Fibroblast of skin of abdomen (primary cell): Measurements from ENCODE around the gene ADGRB3.
"Not testable (repeated sequence)": the region's sequence is repeated elsewhere in the genome, so short reads cannot be mapped to it uniquely, and the experiment has no call there.

Source experiments
- DNase-seq: peaks from one replicate; pipeline ENCODE4 v3.0.0-alpha.2; 2013

Gene ADGRB3

DNA sequence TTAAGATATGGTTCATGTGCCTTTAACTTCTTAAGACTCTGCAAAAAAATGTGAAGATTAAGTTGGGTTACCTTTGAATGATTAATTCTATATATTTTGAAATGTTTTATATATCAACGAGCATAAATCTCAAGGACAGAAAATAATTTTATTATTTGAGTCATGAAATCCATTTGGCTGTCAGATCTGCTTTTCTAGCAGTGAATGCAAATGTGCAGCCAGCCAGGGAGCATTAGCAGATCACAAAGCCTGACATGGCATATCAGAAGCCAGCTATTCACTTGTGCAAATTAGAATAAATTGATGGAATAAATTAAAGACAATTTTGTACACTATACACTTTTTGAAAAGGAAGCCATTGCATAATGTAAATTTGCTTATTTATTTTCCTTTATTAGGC is 424.3 kb downstream of the ADGRB3 start:
- DNase-seq = no peak

DNA sequence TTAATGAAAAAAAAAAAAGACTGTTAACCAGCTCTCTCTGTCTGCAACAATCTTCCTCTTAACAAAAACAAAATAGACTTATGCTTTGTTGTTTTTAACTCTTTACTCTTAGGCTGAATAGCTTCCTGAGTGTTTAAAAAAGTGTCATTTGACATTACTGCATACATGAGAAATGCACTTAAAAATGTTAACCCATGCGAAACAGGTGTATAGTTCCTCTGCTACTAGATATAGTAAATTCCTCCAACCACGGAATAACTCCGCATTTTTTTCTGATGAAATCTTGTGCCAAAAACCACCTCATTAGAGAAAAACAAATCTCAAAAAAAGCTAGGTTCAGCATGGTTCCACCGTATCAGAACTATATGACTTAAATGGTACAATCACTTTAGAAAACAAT is 426.0 kb downstream of the ADGRB3 start:
- no peak for DNase-seq

DNA sequence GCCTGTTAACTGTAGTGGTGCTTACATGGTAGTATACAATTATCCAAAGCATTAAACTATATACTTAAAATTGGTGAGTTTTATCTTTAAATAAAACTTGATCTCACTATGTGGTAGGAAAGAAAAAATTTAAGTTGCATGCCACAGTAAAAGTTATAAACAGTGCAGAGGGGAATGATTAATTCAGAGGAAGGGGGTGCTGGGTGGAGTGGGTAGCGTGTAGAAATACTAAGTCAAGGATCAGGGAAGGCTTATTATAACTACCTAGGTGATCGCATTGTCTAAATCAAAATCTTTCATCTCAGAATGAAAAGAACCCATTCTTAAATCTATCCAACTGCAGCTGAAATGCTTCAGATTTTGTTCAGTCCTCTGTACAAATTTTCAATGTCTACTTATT is 428.3 kb downstream of the ADGRB3 start:
- no peak for DNase-seq

DNA sequence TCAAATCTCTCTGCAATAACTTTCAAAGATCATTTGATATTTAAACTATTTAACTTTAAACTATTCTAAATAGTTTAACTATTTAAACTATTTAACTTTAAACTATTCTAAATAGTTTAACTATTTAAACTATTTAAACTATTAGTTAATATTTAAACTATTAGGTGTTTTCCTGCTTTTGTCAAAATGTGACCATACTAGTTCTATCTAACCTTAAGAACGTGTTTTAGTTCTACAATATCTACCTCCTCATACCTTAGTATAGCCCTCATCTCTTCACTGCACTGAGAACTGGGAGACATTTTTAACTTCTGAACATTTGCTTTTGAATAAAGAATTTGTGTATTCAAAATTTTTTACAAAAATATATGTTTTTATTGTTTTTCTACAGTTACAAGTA is 429.1 kb downstream of the ADGRB3 start:
- no peak for DNase-seq

DNA sequence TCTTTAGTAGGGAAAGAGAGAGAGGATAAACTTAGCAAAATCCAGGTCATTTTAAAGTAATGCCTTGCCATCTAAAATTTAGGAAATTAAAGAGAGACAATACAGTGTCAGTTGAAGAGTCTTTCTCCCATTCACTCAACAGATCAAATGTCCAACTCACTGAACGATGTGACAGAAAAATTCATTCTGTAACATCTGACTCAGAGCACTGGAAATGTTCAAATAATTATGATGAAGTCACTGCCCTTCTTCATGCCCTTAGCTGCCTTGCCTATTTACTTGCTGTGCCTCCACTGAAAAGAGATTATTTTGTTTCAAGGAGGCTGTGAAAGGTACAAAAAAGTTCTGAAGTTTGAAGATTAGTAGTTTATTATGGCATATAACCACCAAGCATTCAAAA is 434.8 kb downstream of the ADGRB3 start:
- no peak for DNase-seq

DNA sequence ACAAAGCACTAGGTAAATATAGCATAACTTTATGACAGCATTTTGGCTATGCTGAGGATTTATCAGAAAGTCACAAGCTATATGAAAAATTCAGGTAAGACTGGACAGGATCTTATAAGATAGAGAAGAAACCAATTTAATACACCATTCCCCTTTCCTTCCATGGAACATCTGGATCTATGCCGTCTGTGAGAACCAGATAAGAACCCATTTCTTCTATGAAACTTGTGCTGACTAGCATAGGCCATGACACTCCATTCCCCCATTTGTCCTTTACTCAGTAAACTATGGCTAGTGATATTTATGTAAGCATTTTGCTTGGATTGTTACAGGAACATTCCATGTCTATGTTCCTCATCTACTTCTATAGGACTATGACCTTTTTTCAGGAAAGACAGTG is 437.7 kb downstream of the ADGRB3 start:
- DNase-seq = no peak

DNA sequence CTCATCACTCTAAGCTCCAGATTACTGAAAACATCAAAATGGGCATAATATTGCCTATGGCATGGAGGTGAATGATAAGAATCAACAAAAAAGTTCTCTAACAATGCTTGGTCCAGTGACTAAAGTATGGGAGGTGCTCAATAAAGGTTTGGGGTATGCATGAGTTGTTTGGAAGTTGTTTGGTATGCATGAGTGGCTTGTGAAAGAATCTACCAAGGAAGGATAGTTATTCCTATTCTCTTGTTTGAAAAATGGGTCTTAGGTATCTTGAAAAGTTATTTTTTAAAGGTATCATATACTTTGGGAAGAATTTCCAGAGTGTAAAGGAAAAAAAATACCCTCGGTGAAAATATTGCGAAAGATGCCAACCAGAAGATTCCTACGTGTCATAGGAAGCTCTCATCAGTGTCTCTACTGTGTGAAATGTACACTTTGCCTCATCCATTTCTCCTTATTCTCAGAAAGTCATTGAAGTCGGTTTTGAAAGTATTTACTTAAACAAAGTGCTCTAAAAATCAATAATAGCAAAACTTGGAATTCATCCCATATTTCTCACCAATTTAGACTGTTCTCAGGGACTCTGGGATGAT is 449.8 kb downstream of the ADGRB3 start:
- DNase-seq = no peak

DNA sequence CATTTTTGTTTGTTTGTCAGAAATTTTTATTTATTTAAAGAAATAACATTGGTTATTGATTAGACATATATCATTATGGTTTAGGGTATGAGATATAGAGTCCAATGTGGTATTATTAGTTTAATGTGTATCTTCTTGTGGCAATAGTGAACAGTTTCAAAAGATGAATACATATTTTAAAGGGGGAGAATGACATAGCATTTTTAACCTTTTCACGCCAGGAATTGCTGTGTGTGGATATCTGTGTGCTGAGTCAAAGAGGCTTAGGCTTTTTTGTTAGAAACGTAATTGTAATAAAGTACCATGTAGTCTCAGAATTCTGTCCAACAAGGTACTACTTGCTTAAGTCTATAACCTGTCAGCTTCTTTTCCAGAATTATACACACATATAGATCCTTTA is 451.6 kb downstream of the ADGRB3 start:
- DNase-seq = no peak

DNA sequence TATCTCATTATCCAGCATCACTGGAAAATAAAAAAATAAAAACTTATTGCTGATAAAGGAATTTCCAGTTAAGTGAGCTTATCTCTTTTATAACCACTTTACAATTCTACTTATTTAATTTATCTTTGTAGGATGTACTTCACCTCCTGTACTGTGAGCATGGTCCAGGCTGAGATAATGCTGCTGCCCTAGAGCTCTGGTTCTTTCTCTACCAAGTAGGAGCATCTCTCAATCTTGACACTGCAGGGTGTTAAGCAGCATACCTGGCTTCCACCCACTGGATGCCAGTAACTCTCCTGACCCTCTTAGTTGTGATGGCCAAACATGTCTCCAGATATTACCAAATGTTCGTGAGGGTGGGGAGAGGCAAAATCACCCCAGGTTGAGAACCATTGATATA is 454.5 kb downstream of the ADGRB3 start:
- DNase-seq = no peak

DNA sequence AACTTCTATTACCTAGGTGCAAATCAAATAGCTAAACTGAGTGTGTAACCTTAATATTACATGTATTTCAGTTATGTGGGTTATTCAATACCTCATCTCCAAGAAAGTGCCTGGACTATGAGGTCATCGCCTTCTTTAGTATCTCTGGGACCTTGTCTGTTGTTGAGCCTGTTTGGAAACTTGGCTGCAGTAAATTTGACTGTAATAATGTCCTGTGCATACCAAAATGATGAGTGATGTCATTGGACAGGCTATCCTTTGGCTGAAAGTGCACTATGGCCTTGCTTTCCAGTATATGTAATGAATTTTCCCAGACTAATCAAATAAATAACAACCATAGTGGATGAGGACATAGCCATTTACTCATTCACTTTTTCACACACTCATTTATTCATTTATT is 455.1 kb downstream of the ADGRB3 start:
- peak; percentile 89 for DNase-seq

DNA sequence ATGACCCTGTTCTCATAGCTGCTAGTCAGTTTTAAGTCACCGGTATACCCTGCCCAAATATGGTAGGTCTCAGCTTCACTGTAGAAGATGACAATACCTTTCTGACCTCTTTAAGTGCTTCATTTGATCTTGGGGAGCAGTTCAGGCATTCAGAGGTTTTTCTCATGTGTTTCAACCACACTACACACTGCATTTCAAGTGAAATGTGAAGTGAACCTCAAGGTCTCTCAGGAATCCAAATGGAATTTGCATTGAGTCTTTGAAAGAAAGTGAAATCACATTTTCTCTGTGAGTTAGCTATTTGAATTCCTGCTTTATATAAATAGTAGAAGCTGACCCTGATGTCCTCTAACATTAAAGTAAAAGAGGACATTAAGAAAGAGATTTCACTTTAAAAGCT is 461.6 kb downstream of the ADGRB3 start:
- peak; percentile 48 for DNase-seq

DNA sequence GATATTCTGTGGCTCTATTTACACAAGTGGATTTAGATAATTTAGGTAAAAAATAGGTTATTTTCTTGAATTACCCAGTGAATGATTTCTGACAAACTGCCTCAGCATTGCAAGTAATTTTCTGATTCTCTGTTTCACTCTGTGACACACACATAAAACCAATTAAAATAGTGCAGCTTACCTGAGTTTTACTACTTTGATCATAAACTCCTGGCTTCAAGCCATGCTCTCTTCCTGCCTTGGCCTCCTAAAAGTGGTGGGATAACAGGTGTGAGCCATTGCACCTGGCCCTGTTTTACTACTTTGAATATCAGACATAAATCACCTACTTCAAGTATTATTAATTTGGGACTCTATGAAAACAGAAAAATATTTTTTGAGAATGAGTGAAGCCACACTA is 462.9 kb downstream of the ADGRB3 start:
- DNase-seq = no peak

DNA sequence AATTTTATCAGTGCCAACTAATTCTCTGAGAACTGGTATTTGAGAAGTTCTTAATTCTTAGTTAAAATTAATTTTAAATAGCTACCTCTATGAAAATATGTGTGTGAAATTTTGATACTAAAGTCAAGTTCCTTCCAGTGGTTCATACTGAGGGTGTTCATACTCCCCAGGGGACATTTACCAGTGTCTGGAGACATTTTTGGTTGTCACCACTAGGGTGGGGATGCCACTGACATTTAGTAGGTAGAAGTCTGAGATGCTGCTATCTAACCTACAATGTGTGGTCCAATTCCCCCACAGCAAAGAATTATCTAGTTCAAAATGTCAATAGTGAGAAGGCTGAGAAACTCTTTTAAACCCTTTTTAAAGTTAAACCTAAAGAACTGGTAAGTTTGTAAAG is 463.8 kb downstream of the ADGRB3 start:
- DNase-seq = no peak

DNA sequence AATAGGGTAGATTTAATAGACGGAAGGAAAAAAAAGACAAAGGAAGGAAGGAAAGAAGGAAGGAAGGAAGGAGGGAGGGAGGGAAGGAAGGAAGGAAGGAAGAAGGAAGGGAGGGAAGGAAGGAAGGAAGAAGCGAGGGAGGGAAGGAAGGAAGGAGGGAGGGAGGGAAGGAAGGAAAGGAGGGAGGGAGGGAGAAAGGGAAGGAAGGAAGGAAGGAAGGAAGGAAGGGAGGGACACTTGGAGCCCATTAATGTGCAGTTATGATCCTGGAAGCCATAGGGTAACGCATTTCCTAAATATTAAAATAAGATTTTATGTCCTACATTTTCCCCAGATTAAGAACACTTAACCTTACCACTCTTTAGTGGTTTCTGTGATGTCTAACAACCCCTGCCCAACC is 465.7 kb downstream of the ADGRB3 start:
- DNase-seq = no peak

DNA sequence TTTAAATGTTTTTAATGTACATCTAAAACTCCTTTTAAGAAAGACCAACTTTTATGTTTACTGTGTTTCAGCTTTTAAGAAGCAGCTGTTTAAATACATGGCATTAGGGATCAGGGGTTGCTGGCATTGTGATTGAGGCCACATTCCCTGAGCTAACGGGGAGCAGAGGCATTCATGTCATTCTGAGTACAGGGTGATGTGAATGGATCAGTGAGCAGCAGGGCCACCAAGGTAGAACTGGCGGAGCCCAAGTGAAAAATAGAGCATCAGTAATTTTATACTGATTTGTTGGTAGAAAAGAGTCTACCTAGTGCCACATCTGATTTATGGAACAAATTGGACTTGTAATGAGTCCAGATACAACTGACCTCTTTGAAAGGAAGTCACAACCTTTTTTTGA is 467.3 kb downstream of the ADGRB3 start:
- DNase-seq = no peak

DNA sequence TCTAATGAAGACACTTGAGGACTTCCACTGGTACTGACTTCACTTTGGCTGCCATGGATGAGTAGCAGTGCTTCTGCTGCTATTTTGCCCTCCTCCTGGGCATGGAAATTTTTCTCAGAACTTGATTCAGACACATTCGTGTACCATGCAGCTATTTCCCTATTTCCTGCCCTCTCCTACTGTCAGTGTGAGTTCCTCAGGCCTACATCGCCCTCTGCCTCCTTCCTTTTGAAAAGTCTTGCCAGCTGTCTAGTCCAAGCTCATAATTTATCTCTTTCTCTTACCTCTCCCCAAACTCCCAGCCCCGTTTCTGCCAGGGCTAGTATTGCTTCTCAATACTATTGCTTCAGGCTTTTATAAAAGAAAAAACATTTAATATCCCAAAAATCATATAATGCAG is 470.2 kb downstream of the ADGRB3 start:
- DNase-seq = peak; percentile 3

DNA sequence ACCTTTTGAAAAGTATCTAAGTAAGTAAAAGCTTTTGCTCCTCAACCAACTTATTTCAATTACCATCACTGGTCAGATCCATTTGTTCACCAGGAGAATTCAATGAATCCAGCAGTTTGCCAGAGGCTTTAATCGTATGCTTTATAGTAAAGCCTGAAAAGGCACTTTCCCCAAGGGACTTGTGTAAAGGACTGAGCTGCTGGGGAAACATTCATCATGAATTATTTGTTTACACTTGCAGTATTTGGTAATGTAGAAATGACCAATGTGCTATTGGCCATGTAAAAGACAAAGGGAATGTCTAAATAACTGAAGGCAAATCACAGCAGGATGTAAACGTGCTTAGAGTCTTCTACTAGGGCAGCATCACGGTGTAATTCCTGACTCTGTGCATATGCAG is 471.4 kb downstream of the ADGRB3 start:
- DNase-seq = no peak

DNA sequence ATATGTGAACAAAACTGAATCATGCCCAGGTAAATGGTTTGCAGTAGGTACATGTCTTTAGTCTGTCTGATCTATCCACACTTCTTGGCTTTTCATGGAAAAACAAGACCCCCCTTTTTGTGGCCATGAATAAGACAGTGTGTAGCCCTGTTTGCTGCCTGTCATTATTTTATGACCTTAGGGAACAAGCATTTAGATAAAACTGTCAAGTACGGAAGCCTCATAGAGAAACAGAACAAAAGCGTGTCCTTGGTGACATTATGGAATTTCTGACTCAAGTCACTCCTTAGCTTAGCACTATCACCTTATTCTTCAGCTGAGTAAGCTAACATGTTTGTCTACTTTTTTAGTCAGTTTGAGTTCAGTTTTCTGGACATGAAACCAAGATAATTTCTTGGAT is 476.2 kb downstream of the ADGRB3 start:
- no peak for DNase-seq

DNA sequence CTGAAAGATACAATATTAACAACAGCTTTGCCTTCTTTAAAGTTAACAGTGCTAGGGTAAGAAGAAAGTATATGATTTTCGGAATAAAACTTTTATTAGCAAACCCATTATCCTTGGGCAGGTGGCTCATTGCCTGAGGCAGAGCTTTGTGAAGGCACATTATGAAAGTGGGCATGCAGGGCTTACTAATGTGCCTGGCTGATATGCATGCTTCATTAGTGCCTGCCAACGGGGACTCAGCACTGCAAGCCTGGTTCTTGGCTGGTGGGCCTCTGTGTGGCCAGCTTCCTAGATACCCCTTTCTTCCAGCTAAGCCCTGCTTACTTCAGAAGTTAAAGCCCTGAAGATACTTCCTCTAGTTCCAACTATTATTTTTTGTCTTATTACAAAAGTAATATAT is 481.6 kb downstream of the ADGRB3 start:
- DNase-seq = no peak

DNA sequence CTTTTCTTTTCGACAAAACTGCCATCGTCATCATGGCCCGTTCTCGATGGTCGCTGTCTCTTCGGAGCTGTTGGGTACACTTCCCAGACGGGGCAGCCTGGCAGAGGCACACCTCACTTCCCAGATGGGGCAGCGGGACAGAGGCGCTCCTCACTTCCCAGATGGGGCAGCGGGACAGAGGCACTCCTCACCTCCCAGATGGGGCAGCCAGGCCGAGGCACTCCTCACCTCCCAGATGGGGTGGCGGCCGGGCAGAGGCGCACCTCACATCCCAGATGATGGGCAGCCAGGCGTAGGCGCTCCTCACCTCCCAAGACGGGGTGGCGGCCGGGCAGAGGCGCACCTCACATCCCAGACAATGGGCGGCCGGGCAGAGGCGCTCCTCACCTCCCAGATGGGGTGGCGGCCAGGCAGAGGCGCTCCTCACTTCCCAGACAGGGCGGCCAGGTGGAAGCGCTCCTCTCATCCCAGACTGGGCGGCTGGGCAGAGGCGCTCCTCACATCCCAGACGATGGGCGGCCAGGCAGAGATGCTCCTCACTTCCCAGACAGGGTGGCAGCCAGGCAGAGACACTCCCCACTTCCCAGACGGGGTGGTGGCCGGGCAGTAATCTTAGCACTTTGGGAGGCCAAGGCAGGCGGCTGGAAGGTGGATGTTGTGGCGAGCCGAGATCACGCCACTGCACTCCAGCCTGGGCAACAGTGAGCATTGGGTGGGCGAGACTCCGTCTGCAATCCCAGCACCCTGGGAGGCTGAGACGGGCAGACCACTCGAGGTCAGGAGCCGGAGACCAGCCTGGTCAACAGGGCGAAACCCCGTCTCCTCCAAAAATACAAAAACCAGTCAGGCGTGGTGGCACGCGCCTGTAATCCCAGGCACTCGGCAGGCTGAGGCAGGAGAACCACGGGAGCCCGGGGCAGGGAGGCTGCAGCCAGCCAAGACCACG is 486.7 kb downstream of the ADGRB3 start:
- not testable (repeated sequence) for DNase-seq

DNA sequence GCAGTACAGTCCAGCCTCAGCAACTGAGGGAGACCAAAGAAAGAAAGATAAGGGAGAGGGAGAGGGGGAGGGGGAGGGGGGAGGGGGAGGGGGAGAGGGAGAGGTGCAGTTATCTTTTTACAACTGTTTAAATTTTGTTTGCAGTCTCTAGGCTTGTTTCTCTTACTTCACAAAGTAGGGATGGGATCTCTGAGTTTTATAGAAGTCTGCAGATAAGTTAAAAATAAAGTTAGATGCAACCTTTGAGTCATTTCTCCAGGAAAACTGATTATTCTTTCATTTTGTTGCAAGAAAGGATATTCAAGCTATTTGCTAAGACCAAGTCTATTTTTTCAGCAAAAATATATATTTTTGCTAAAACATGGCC is 487.3 kb downstream of the ADGRB3 start:
- no peak for DNase-seq

DNA sequence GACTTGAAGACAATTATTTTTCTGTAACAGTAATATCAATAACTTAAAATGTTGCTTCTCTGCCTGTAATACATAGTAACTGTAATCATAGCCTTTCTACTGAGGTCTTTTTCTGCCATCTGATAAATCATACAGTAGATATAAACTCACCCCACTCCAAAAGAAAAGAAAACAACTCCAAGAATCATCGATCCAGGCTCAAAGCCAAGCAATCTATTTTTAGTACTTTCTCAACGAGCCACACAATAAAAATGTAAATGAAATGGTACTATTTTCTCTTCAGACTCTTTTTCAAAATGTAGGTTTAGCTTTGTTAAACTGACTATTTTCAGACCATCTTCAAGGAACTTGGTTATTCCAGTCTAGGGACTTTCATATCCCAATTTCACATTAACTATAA is 493.3 kb downstream of the ADGRB3 start:
- peak; percentile 31 for DNase-seq

DNA sequence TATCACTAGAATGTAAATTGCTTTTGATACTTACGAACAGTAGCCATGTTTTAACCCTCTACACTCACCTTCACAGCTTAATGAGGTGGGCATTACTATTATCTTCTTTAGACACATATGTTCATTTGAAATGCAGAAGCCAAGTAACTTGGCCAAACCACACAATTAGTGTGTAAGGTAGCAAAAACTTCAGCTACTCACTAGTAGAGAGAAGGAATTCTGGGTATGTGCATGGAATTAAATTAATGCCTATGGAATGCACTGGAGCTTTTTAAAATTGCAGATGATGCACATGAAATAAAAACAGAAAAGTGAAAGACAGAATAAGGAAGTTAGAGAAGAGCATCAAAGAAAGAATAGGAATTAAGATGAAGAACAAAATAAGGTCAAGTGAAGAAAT is 494.0 kb downstream of the ADGRB3 start:
- DNase-seq = peak; percentile 57

DNA sequence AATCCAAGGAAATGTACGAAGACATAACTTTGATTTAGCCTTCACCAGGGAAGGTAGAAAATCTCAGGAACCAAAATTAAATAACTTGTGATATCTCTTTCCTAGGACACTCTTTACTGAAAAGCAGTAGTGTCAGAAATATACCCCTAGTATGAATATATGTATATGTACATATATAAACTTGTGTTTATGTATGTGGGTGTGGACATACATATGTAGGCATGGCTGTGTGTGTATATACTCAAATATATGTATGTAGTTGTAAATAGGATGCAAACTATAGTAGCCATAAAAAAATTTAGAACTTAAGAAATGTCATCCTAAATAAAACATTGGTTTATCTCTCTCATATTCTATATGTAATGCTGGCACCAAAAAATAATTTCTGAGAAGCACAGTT is 500.8 kb downstream of the ADGRB3 start:
- DNase-seq = no peak

DNA sequence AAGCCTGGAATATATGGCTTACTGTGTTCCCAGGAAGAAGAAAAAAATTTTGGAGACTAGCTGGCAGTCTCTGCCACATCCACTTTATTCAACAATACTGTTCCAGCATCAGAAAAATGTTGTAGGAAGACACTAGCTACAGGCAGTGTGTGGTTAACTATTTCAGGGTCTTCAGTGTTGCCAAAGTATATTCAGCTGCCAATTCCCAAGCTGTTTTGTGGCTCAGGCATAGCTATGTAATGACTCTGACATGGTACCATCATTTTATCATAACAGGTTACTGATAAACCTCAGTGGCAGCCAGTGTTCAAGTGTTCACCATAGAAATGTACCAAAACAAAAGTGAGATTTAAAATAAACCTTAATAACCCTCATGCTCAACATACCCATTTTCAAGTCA is 503.1 kb downstream of the ADGRB3 start:
- DNase-seq = no peak
